Measurements from ENCODE around the gene CFAP410. TPM values are rescaled to one million over a fixed set of nuclear protein-coding genes. Genes with fewer than 3 reads are reported as not detected.

CFAP410 gene
- total RNA-seq, 1 donor from 2014 or later = 27.6 TPM

GRCh38 chr21:44324854-44325107 is 14.4 kb downstream of the CFAP410 start:
- no peak for TF ChIP-seq CTCF (IDR thresholded peaks at IDR 0.05; ENCODE audit: unreplicated experiment)
- DNase-seq (ENCODE audit: low spot score in 2 of 2, unreplicated experiment in 2 of 2) = no peak
- H3K27me3 Mint-ChIP-seq (ENCODE audit: low read depth) = no peaks in the 10 kb centered on the region
- H3K9me3 Mint-ChIP-seq = no peaks in the 10 kb centered on the region
- no peaks in the 10 kb centered on the region for H3K36me3 Mint-ChIP-seq
- no peak overlapping the region for H3K27ac Mint-ChIP-seq
- no peaks in the 10 kb centered on the region for H3K4me1 Mint-ChIP-seq
- H3K4me3 Mint-ChIP-seq = no peak overlapping the region

GRCh38 chr21:44324106-44324853 is 14.9 kb downstream of the CFAP410 start:
- no peak overlapping the region for H3K27ac Mint-ChIP-seq

GRCh38 chr21:44323591-44323990 is 15.6 kb downstream of the CFAP410 start:
- no peak for TF ChIP-seq CTCF (IDR thresholded peaks at IDR 0.05; ENCODE audit: unreplicated experiment)
- no peak for DNase-seq (ENCODE audit: low spot score in 2 of 2, unreplicated experiment in 2 of 2)
- Mint-ChIP-seq H3K4me3 (no peak overlapping the region), H3K9me3 (no peaks in the 10 kb centered on the region), H3K4me1 (no peaks in the 10 kb centered on the region), H3K36me3 (no peaks in the 10 kb centered on the region), H3K27ac (no peak overlapping the region), H3K27me3 (ENCODE audit: low read depth) (no peaks in the 10 kb centered on the region)

More at GRCh38 chr21:44324106-44324853, 14.9 kb downstream of the CFAP410 start:
- no peaks in the 10 kb centered on the region for H3K9me3 Mint-ChIP-seq
- no peak for DNase-seq (ENCODE audit: low spot score in 2 of 2, unreplicated experiment in 2 of 2)
- TF ChIP-seq CTCF (IDR thresholded peaks at IDR 0.05; ENCODE audit: unreplicated experiment) = no peak
- H3K4me1 Mint-ChIP-seq = no peaks in the 10 kb centered on the region
- H3K27me3 Mint-ChIP-seq (ENCODE audit: low read depth) = no peaks in the 10 kb centered on the region
- no peaks in the 10 kb centered on the region for H3K36me3 Mint-ChIP-seq
- no peak overlapping the region for H3K4me3 Mint-ChIP-seq

- H3K27me3 Mint-ChIP-seq (ENCODE audit: low read depth) = no peaks in the 10 kb centered on the region
- no peaks in the 10 kb centered on the region for H3K4me1 Mint-ChIP-seq
- no peak for DNase-seq (ENCODE audit: low spot score in 2 of 2, unreplicated experiment in 2 of 2)
- no peak overlapping the region for H3K4me3 Mint-ChIP-seq
- H3K36me3 Mint-ChIP-seq = no peaks in the 10 kb centered on the region
- no peak for TF ChIP-seq CTCF (IDR thresholded peaks at IDR 0.05; ENCODE audit: unreplicated experiment)
- H3K27ac Mint-ChIP-seq = no peak overlapping the region
- H3K9me3 Mint-ChIP-seq = no peaks in the 10 kb centered on the region
These were observed 16.4 kb downstream of the CFAP410 start for GRCh38 chr21:44322621-44323325.

GRCh38 chr21:44321846-44322450 is 17.2 kb downstream of the CFAP410 start:
- TF ChIP-seq CTCF (IDR thresholded peaks at IDR 0.05; ENCODE audit: unreplicated experiment) = no peak
- Mint-ChIP-seq H3K27me3 (ENCODE audit: low read depth) (no peaks in the 10 kb centered on the region), H3K9me3 (no peaks in the 10 kb centered on the region), H3K4me3 (no peak overlapping the region), H3K4me1 (no peaks in the 10 kb centered on the region), H3K36me3 (no peaks in the 10 kb centered on the region), H3K27ac (no peak overlapping the region)
- DNase-seq (ENCODE audit: low spot score in 2 of 2, unreplicated experiment in 2 of 2) = no peak

All from mesothelial cell of epicardium (in vitro differentiated cells).